Gastrocnemius medialis (tissue), 4 donors: Measurements from ENCODE around the gene SP140L.

ENCODE experiments used
- CTCF ChIP-seq, 5 experiments: fragments of 450-650 bp in 3 of 5; fragments of 200-600 bp in 2 of 5; sonication (generic) in 2 of 5; IDR thresholded peaks in 4 of 5; conservative IDR thresholded peaks in 1 of 5; 1 replicate in 4 of 5; 2 replicates in 1 of 5; pipeline ENCODE4 v1.5.1; 2016 to 2019; ENCODE audit warnings: antibody characterized with exemption in 5 of 5, mild to moderate bottlenecking in 3 of 5, moderate library complexity in 3 of 5
- POLR2A ChIP-seq, 2 donors: fragments of 450-650 bp; IDR thresholded peaks; one replicate each; pipeline ENCODE4 v1.6.1; 2017; ENCODE audit warnings: antibody characterized with exemption in 2 of 2, mild to moderate bottlenecking in 2 of 2, moderate library complexity in 2 of 2

- TF ChIP-seq POLR2A (IDR thresholded peaks at IDR 0.05) (no peak), CTCF (IDR thresholded peaks at IDR 0.05 in 4 of 5, conservative IDR thresholded peaks at IDR 0.05 in 1 of 5) (no peak)
These were observed 90.4 kb downstream of the SP140L start for GRCh38 chr2:230417436-230417835.
